AG04450 (cell line): ENCODE results near the gene ELAVL2. TPM values are rescaled to one million over a fixed set of nuclear protein-coding genes. Genes with fewer than 3 reads are reported as not detected.

Experiments used
- CTCF ChIA-PET: fragments of 300-600, 350-600 bp; formaldehyde crosslinking; extraction: SDS; loops from one replicate; lab custom pipeline; 2022; ENCODE audit warnings: antibody characterized with exemption, inconsistent platforms; lab: Charles Lee
- POLR2A ChIA-PET: fragments of 350-600 bp; formaldehyde crosslinking; extraction: SDS; loops from one replicate; lab custom pipeline; 2021; ENCODE audit warnings: antibody characterized with exemption, inconsistent platforms; lab: Yijun Ruan, JAX
- DNase-seq: peaks from one replicate; pipeline ENCODE4 v3.0.0-alpha.2; 2011; ENCODE audit warnings: low read depth, low spot score
- H3K27ac ChIP-seq: one replicate; pipeline ENCODE4 v1.5.1; 2012; ENCODE audit warnings: low read depth, low read length, control low read depth
- H3K27me3 ChIP-seq: one replicate; pipeline ENCODE4 v1.6.0; 2012; ENCODE audit warnings: low read length; ENCODE audit not compliant: control insufficient read depth, insufficient read depth
- H3K4me3 ChIP-seq: 2 replicates; pipeline ENCODE4 v1.5.1; 2011; ENCODE audit warnings: mild to moderate bottlenecking, low read depth, low read length, control low read depth
- H3K9me3 ChIP-seq: 2 replicates; pipeline ENCODE4 v1.5.1; 2012; ENCODE audit warnings: low read length; ENCODE audit not compliant: control insufficient read depth, insufficient read depth
- polyA plus RNA-seq: library from polyadenylated mRNA; depleted of rRNA; stranded (reverse); fragments of >200 nt; gene quantifications from 2 replicates; pipeline ENCODE4 v1.2.3, GENCODE V29; 2011
- TF ChIP-seq, protein P1 (sequence below): IDR thresholded peaks from 2 replicates; pipeline ENCODE4 v1.5.1; 2011; ENCODE audit warnings: low read depth, low read length, control low read depth, inconsistent platforms

ELAVL2 gene
- polyA plus RNA-seq, 1 experiment, result 0.04 TPM

DNA sequence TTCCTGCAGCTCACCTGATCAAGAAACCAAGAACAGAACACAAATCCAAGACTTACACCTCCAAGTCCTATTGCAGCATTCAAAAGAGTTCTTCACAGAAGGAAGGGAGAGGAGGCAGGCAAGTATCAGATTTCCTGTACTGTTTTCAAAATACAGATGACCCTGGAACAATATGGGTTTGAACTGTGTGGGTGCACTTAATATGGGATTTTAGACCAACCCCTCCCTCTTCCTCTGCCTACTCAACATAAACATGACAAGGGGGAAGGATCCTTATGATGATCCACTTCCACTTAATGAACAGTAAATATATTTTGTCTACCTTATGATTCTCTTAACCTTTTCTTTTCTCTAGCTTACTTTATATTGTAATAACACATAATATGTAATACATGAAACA, 104.6 kb downstream of the ELAVL2 start:
- DNase-seq, result no peak

DNA sequence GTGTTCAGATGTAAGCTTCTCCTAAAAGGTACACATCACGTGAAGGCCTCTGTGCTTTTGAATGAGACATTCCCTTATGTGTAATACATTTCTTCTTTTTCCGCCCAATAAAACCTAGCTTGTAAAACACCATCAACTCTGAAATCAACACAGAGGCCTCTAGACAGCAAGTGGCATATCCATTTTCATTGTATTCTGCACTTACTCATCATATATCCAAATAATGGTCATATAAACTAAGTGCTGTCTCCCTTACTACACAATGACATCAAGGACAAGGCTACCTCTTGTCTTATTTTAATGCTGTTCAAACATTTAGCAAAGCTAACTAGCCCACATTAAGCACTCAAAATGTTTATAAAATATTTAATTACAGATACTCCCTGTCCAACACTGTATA, 108.5 kb downstream of the ELAVL2 start:
- TF ChIP-seq, protein P1, sequence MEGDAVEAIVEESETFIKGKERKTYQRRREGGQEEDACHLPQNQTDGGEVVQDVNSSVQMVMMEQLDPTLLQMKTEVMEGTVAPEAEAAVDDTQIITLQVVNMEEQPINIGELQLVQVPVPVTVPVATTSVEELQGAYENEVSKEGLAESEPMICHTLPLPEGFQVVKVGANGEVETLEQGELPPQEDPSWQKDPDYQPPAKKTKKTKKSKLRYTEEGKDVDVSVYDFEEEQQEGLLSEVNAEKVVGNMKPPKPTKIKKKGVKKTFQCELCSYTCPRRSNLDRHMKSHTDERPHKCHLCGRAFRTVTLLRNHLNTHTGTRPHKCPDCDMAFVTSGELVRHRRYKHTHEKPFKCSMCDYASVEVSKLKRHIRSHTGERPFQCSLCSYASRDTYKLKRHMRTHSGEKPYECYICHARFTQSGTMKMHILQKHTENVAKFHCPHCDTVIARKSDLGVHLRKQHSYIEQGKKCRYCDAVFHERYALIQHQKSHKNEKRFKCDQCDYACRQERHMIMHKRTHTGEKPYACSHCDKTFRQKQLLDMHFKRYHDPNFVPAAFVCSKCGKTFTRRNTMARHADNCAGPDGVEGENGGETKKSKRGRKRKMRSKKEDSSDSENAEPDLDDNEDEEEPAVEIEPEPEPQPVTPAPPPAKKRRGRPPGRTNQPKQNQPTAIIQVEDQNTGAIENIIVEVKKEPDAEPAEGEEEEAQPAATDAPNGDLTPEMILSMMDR, result no peak
- H3K4me3 ChIP-seq, result no peak overlapping the region
- no peaks in the 10 kb centered on the region for H3K27me3 ChIP-seq
- ChIA-PET POLR2A (no interaction called here), CTCF (no interaction called here)
- H3K9me3 ChIP-seq, result peaks cover 8% of the 10 kb centered on the region; the same call in 1 of the 2 replicates
- no peak overlapping the region for H3K27ac ChIP-seq
- DNase-seq, result no peak

More for the DNA sequence above, 104.6 kb downstream of the ELAVL2 start:
- no peaks in the 10 kb centered on the region for H3K27me3 ChIP-seq
- CTCF ChIA-PET, result no interaction called here
- TF ChIP-seq, protein P1, result no peak
- H3K9me3 ChIP-seq, result peaks cover 4% of the 10 kb centered on the region; the same call in 1 of the 2 replicates
- no peak overlapping the region for H3K27ac ChIP-seq
- POLR2A ChIA-PET, result no interaction called here
- H3K4me3 ChIP-seq, result no peak overlapping the region

DNA sequence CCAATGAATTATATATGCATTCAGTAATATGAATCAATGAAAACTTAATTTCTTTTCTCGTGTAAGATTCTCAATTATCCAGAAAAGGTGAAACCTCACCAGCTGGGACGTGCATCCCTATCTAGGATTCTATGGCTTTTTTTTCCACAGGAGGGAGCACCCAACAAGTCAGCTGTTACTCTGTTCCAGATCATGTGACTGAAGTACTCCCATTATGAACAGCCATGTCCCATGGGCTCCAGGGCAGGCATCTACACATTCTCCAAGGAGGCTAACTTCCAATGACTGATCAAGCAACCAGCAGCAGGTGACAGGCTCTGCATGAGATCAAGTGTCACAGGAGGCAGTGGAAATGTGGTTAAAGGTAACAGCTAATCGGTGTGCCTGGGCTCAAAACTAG, 118.8 kb downstream of the ELAVL2 start:
- ChIA-PET CTCF (no interaction called here), POLR2A (no interaction called here)
- no peak overlapping the region for H3K4me3 ChIP-seq
- DNase-seq, result no peak
- TF ChIP-seq, protein P1, result no peak
- no peak overlapping the region for H3K27ac ChIP-seq
- H3K27me3 ChIP-seq, result no peaks in the 10 kb centered on the region
- H3K9me3 ChIP-seq, result no peaks in the 10 kb centered on the region

DNA sequence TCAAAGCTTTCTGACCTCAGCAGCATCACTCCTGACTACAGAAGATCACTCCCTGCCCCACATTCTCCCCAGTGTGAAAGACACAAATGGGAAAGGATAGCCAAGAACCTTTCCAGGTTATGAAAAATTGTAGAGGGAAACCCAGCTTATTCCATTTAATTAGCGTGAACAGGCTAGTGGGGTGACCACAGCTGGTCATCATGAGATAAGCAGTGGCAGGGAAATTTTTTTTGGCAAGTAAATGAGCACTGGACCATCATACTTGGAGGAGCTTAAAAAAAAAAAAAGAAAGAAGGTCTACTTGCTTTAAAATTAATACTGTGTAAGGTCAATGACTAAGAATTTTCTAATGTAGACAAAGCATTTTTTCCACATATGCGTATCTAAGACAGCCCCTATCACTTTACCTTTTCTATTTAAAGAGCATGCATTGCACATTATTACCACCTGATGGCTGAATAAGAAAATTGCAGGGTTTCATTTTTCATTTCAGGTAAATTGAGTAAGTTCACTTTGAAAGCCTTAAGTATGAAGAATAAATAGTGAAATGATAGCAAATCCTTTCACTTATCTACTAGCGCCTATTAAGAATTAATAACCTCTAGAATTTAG, 123.6 kb downstream of the ELAVL2 start:
- CTCF ChIA-PET, result interaction anchor here (0.6 to 0.9 kb wide), 2 partner anchors 110 to 1356 kb away, joined by 3 to 7 read pairs; no protein-coding TSS in a partner anchor
- Histone ChIP-seq H3K4me3 (no peak overlapping the region), H3K9me3 (peaks cover 2% of the 10 kb centered on the region; the same call in 1 of the 2 replicates), H3K27ac (no peak overlapping the region), H3K27me3 (no peaks in the 10 kb centered on the region)
- TF ChIP-seq, protein P1, result no peak
- no peak for DNase-seq
- POLR2A ChIA-PET, result no interaction called here

DNA sequence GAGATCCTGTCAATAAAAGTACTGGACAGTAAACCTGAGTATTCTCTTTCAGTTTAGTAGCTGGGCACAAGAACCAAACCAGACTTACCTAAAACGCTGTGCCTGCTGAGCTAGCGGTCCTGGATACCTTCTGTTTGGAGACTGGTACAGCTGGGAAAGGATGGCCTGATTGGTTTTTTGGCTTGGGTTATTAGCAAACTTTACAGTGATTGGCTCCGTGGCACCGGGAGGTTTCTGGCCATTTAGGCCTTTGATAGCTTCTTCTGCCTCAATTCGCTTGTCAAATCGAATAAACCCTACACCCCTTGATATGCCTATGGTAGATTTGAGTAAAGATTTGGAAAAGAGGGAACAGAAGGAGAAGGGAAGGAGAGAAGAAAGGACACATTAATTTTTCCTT, 124.7 kb downstream of the ELAVL2 start:
- ChIA-PET CTCF (no interaction called here), POLR2A (no interaction called here)

More for the DNA sequence above, 124.7 kb downstream of the ELAVL2 start:
- Histone ChIP-seq H3K9me3 (peaks cover 2% of the 10 kb centered on the region; the same call in 1 of the 2 replicates), H3K4me3 (no peak overlapping the region), H3K27me3 (no peaks in the 10 kb centered on the region), H3K27ac (no peak overlapping the region)
- no peak for DNase-seq
- TF ChIP-seq, protein P1, result no peak
